ENCODE results near the gene GLO1.
"Not testable (repeated sequence)": the region's sequence is repeated elsewhere in the genome, so short reads cannot be mapped to it uniquely, and the experiment has no call there.

GLO1 gene

GRCh38 chr6:38714239-38715015 lies 11.5 kb upstream of the GLO1 start:
- no peak for DNase-seq (ENCODE audit: low read depth, low spot score)
- no peak overlapping the region for H3K4me3 ChIP-seq (ENCODE audit: low read length)

- DNase-seq (ENCODE audit: low read depth, low spot score), result peak; percentile 36
- H3K4me3 ChIP-seq (ENCODE audit: low read length), result no peak overlapping the region
Measured at GRCh38 chr6:38713812-38714211, 10.9 kb upstream of the GLO1 start.

GRCh38 chr6:38708496-38708895 lies 5.6 kb upstream of the GLO1 start:
- no peak for DNase-seq (ENCODE audit: low read depth, low spot score)

DNA sequence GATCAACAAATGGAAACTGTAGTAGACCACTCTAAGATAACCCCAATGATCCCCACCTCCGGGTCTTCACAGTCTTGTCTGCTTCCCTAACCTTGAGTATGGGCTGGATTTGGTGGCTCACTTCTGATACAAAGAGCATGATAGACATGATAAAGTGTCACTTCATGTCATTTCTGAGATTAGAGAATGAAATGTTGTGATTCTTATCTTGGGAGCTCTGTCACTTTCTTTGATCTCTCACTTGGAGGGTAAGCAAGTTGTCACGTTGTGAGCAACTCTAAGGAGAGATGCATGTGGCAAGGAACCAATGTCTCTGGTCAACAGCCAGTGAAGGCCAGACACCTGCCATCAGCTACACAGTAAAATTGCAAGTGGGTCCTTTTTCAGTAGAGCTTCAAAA lies 3.0 kb upstream of the GLO1 start:
- DNase-seq (ENCODE audit: low read depth, low spot score), result no peak
- no peak overlapping the region for H3K4me3 ChIP-seq (ENCODE audit: low read length)

More at GRCh38 chr6:38708496-38708895, 5.6 kb upstream of the GLO1 start:
- no peak overlapping the region for H3K4me3 ChIP-seq (ENCODE audit: low read length)

DNA sequence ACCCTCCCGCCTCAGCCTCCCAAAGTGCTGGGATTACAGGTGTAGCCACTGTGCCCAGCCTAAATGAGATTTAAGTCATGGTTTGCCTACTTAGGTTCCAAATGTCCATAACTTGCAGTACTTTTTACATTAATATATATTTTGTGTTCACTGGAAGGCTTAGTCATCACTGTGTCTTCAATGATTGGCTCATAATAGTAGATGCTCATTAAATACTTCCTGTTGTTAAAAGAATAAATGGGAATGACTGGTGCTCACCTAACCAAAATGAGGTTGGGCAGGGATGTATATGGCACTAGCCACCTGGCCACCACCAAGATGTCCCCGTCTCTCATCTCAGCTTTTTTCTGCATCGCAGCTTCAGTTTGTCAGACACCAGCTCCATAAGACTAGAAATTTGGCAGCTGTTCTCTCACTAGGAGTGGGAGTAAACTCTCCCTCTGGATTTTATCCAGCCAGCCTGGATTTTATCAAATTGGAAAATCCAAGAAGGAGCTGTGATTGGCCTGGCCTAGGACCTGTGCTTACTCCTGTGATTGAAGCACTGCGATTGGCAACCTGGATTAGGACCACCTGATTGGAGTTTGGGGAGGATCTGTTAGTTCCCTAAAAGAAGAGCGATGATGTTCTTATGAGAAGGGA lies 1.1 kb upstream of the GLO1 start:
- H3K4me3 ChIP-seq (ENCODE audit: low read length), result no peak overlapping the region
- DNase-seq (ENCODE audit: low read depth, low spot score), result no peak

GRCh38 chr6:38701551-38701950 lies 1.4 kb downstream of the GLO1 start:
- H3K4me3 ChIP-seq (ENCODE audit: low read length), result no peak overlapping the region
- no peak for DNase-seq (ENCODE audit: low read depth, low spot score)

DNA sequence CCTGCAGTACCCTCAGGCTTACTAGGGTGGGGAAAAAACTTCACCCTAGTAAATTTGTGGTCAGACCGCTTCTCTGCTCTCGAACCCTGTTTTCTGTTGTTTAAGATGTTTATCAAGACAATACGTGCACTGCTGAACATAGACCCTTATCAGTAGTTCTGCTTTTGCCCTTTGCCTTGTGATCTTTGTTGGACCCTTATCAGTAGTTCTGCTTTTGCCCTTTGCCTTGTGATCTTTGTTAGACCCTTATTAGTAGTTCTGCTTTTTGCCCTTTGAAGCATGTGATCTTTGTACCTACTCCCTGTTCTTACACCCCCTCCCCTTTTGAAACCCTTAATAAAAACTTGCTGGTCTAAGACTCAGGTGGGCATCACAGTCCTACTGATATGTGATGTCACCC lies 3.2 kb downstream of the GLO1 start:
- not testable (repeated sequence) for DNase-seq (ENCODE audit: low read depth, low spot score); H3K4me3 ChIP-seq (ENCODE audit: low read length)

GRCh38 chr6:38697846-38698245 lies 5.1 kb downstream of the GLO1 start:
- no peak for DNase-seq (ENCODE audit: low read depth, low spot score)
- H3K4me3 ChIP-seq (ENCODE audit: low read length), result no peak overlapping the region

DNA sequence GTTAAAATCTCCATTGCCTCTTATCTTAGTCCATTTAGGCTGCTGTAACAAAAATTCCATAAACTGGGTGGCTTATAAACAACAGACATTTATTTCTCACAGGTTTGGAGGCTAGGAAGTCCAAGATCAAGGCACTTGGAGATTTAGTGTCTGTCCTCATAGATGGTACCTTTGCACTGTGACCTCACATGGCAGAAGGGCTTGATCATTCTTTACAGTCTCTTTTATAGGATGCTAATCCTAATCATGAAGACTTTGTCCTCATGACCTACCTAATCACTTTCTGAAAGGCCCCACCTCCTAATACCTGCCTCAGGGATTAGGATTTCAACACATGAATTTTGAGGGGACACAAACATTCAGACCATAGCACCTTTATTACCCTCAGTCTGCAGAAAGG lies 6.6 kb downstream of the GLO1 start:
- no peak for DNase-seq (ENCODE audit: low read depth, low spot score)

GRCh38 chr6:38695933-38696332 lies 7.0 kb downstream of the GLO1 start:
- no peak overlapping the region for H3K4me3 ChIP-seq (ENCODE audit: low read length)
- no peak for DNase-seq (ENCODE audit: low read depth, low spot score)

More for the DNA sequence above, 6.6 kb downstream of the GLO1 start:
- H3K4me3 ChIP-seq (ENCODE audit: low read length), result no peak overlapping the region

- DNase-seq (ENCODE audit: low read depth, low spot score), result no peak
- no peak overlapping the region for H3K4me3 ChIP-seq (ENCODE audit: low read length)
Measured at GRCh38 chr6:38695227-38695900, 7.6 kb downstream of the GLO1 start.

DNA sequence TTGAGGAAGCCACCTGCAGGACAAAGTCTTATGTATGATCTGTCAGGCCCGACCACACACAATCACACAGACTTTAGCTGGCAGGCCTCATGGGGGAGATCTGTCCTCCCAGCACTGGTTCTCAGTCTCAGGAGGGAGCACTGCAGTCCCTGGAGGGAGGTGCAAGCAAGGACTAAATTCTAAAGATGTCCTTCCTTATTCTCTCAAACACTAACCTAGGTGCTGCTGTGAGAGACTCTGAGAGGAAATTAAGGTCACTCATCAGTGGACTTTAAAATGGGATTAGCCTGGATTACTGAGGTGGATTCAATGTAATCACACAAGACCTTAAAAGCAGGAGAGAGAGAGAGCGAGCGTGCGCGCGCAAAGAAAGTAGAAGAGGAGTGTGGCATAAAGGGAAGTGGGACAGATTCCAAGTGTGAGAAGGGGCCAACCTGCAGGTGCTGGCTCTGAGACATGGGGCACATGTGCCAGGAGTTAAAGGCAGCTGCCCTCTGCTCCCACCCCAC lies 14.3 kb downstream of the GLO1 start:
- DNase-seq (ENCODE audit: low read depth, low spot score), result no peak
- H3K4me3 ChIP-seq (ENCODE audit: low read length), result no peak overlapping the region

- no peak for DNase-seq (ENCODE audit: low read depth, low spot score)
- H3K4me3 ChIP-seq (ENCODE audit: low read length), result no peak overlapping the region
Measured at GRCh38 chr6:38687549-38687948, 15.4 kb downstream of the GLO1 start.

DNA sequence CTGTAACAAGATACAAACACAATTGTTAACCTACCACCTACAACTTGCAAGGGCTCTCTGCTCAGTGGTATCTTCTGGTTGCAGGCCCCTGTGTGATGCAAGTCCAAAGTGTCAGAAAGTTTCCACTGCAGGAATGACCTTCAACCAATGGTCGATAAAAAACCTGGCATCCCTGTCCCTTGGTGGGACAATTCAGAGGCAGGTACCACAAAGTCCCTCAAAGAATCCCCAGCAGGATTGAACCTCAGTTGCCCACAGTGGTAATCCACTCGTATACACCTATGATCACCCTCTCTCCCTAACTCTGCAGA lies 15.9 kb downstream of the GLO1 start:
- H3K4me3 ChIP-seq (ENCODE audit: low read length), result no peak overlapping the region

DNA sequence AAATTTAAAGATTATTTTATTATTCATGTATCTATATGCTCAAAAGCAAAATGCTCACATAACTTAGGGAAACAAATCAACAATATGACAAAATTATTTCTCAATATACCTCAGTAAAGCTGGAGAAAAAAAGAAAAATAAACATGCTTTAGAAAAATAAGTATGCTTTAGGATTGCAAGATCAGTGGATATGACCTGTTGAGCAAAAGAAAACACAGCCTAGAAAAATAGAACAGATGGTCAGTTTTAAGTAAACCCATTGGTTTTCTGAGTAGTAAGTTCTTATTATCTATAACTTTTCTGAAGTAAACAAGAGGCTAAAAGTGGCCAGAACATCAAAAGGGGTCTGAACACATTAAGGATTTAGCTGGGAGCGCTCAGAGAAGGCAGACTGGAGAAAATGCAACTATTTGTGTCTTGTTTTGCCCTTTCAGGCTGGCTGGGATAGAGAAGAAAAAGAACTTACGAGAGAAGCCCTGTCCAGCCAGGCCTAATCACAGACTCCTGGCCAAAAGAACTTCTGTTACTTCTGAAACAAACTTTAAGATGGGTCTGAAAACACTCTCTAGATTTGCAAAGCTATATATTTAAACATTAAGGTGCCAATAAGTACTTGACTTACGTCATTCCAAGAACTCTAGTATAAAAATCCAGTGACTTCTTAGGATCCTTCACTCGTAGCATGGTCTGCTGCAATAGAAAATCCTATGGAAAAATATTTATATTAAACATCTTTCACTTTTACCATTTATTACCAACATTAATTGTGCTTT lies 16.5 kb downstream of the GLO1 start:
- DNase-seq (ENCODE audit: low read depth, low spot score), result no peak
- no peak overlapping the region for H3K4me3 ChIP-seq (ENCODE audit: low read length)

More for the DNA sequence above, 15.9 kb downstream of the GLO1 start:
- DNase-seq (ENCODE audit: low read depth, low spot score), result no peak

- H3K4me3 ChIP-seq (ENCODE audit: low read length), result no peak overlapping the region
- no peak for DNase-seq (ENCODE audit: low read depth, low spot score)
Measured at GRCh38 chr6:38684904-38685303, 18.0 kb downstream of the GLO1 start.

DNA sequence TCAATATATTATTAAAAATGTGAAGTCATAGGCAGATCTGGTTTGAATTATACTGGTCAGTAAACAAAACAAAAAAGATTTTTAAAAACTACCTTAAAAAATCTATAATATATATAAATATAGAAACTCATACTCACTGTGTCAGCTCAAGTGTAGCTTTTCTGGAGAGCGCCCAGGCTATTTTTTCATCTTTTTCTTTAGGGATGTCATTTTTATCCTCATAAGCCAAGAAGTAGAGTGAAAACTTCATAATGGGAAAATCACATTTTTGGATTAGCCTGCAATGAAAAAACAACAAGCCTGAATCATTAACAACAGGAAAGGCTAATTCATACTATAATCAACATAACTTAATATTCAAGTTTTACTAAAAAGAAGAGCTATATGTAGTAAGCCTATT lies 18.7 kb downstream of the GLO1 start:
- DNase-seq (ENCODE audit: low read depth, low spot score), result no peak
- no peak overlapping the region for H3K4me3 ChIP-seq (ENCODE audit: low read length)

GRCh38 chr6:38681850-38682249 lies 21.1 kb downstream of the GLO1 start:
- no peak overlapping the region for H3K4me3 ChIP-seq (ENCODE audit: low read length)
- no peak for DNase-seq (ENCODE audit: low read depth, low spot score)

- DNase-seq (ENCODE audit: low read depth, low spot score), result no peak
- H3K4me3 ChIP-seq (ENCODE audit: low read length), result no peak overlapping the region
Measured at GRCh38 chr6:38679668-38680067, 23.3 kb downstream of the GLO1 start.
